ENCODE results near the gene CRELD1. TPM values are rescaled to one million over a fixed set of nuclear protein-coding genes. Genes with fewer than 3 reads are reported as not detected.

Gene CRELD1
- total and polyA plus RNA-seq, 4 experiments from 2014 or later = 17.3 to 58.2 (median 38.0) TPM

DNA sequence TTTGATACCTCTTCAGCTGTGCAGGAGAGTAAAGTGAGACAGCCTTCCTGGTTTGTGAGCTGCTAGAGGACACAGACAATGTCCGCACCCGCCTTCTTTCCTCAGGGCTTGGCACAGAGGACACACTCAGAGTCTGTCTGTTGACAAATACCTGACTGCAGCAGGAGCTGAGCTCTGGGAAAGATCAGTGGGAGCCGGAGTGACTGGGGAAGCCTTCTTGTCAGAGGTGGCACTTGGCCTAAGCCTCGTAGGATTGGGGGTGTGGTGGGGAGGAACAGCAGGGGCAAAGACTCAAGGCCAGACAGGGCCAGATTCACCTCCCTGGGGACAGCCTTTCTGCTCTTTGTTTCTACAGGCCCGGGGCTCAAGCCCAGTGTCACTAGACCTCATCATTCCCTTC is 20.0 kb upstream of the CRELD1 start:
- H3K27ac ChIP-seq (ENCODE audit: low read depth, low read length) = no peak overlapping the region
- intact Hi-C loops (cut with micrococcal nuclease) = loop anchor here (2.0 kb wide), 1 partner anchor 23 kb away; the partner anchor contains the start of gene JAGN1
- peaks cover 0 to 2% of the 10 kb centered on the region in 2 donors for H3K27me3 Mint-ChIP-seq
- no peaks in the 10 kb centered on the region for H3K36me3 Mint-ChIP-seq
- no peak overlapping the region for H3K4me3 ChIP-seq (ENCODE audit: low read length in 2 of 2)
- POLR2A ChIA-PET (ENCODE audit: partially characterized antibody) = interaction anchor here (0.6 to 6.5 kb wide), 7 partner anchors 11 to 335 kb away, joined by 3 to 53 read pairs (median 4); partner anchors contain the start of genes CRELD1, IL17RE, JAGN1 and TATDN2
- peaks cover 19 to 35% (median 27%) of the 10 kb centered on the region in 4 donors for H3K4me1 Mint-ChIP-seq
- H3K4me1 ChIP-seq (ENCODE audit: insufficient read depth, low read length) = peaks cover 41% of the 10 kb centered on the region
- no peak overlapping the region for H3K27ac Mint-ChIP-seq
- peak overlapping the region in 1 of 8 donors; percentile 49 for H3K4me3 Mint-ChIP-seq
- H3K9me3 Mint-ChIP-seq = no peaks in the 10 kb centered on the region
- H3K36me3 ChIP-seq (ENCODE audit: insufficient read depth, low read length) = no peaks in the 10 kb centered on the region
- no peaks in the 10 kb centered on the region for H3K27me3 ChIP-seq (ENCODE audit: insufficient read depth, low read length)
- no peak for DNase-seq
- H3K9me3 ChIP-seq (ENCODE audit: control insufficient read depth in 1 of 2, low read length in 2 of 2) = no peaks in the 10 kb centered on the region
- CTCF ChIA-PET (ENCODE audit: partially characterized antibody) = interaction anchor here (1.2 to 4.4 kb wide), 5 partner anchors 11 to 30 kb away, joined by 3 to 22 read pairs (median 6); partner anchors contain the start of genes CRELD1, IL17RE and JAGN1

DNA sequence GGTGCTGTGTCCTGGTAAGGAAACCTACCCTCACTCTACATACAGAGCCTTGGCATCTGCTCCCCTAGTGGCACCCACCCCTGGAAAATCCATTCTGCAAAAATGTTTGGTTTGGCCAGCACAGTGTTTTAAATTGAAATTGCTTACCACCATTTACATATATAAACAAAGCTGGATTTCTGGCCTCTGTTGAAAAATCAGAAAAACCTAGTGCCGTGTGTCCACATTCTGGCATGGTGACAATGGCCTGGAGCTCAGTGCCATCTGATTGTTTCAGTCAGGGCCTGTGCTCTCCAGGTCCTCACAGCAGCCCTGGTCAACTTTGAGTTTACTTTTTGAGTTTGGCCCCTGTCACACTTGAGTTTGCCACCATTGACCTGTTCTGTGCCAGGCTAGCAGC is 19.6 kb upstream of the CRELD1 start:
- Histone ChIP-seq H3K4me3 (ENCODE audit: low read length in 2 of 2) (no peak overlapping the region), H3K27ac (ENCODE audit: low read depth, low read length) (no peak overlapping the region), H3K9me3 (ENCODE audit: control insufficient read depth in 1 of 2, low read length in 2 of 2) (no peaks in the 10 kb centered on the region), H3K27me3 (ENCODE audit: insufficient read depth, low read length) (no peaks in the 10 kb centered on the region), H3K4me1 (ENCODE audit: insufficient read depth, low read length) (peaks cover 37% of the 10 kb centered on the region), H3K36me3 (ENCODE audit: insufficient read depth, low read length) (no peaks in the 10 kb centered on the region)
- CTCF ChIA-PET (ENCODE audit: partially characterized antibody) = interaction anchor here (1.2 to 4.4 kb wide), 5 partner anchors 12 to 30 kb away, joined by 3 to 22 read pairs (median 6); partner anchors contain the start of genes CRELD1, IL17RE and JAGN1
- POLR2A ChIA-PET (ENCODE audit: partially characterized antibody) = interaction anchor here (1.2 to 6.5 kb wide), 5 partner anchors 12 to 335 kb away, joined by 3 to 53 read pairs (median 12); partner anchors contain the start of genes CRELD1, IL17RE, JAGN1 and TATDN2
- intact Hi-C loops (cut with micrococcal nuclease) = loop anchor here (2.0 kb wide), 1 partner anchor 19 kb away; the partner anchor contains the start of gene CRELD1
- DNase-seq = no peak
- Mint-ChIP-seq H3K36me3 (no peaks in the 10 kb centered on the region), H3K9me3 (no peaks in the 10 kb centered on the region), H3K4me1 (peaks cover 19 to 32% (median 26%) of the 10 kb centered on the region in 4 donors), H3K27me3 (peaks cover 0 to 2% of the 10 kb centered on the region in 2 donors), H3K27ac (peak overlapping the region in 1 of 7 donors; percentile 24), H3K4me3 (peak overlapping the region in 3 of 8 donors; percentile 25 to 67 (median 45))

DNA sequence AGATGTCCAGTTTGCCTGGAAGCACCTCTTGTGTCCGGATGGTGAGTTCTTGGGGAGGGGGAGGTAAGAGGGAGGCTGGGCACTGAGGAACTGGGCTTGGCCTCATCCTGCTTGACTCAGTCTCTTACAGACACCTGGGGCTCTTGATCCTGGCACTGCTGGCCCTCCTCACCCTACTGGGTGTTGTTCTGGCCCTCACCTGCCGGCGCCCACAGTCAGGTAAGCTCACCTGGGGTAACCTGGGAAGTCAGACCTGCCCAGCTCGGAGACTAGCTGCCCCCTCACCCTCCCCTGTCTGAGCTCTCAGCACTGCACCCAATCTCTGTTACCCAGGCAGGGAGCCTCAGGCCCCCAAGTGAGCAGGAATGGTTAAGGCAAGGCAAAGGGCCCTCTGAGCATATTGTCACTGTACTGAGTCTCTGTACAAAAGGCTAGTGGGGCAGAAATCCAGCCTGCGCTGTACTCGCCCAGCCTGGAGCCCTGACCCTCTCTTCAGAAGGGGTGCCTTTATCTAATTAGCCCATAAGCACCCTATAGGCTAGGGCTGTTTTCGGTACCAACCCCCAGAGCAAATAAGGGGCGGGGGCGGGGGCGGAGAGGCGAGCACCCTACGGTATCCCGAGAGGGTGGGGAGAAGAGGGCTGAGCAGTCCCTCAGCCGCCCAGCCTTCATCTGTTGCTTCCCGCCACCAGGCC is 18.9 kb upstream of the CRELD1 start:
- peak overlapping the region in 1 of 2 donors; percentile 55 for H3K4me3 ChIP-seq (ENCODE audit: low read length in 2 of 2)
- no peak for DNase-seq

DNA sequence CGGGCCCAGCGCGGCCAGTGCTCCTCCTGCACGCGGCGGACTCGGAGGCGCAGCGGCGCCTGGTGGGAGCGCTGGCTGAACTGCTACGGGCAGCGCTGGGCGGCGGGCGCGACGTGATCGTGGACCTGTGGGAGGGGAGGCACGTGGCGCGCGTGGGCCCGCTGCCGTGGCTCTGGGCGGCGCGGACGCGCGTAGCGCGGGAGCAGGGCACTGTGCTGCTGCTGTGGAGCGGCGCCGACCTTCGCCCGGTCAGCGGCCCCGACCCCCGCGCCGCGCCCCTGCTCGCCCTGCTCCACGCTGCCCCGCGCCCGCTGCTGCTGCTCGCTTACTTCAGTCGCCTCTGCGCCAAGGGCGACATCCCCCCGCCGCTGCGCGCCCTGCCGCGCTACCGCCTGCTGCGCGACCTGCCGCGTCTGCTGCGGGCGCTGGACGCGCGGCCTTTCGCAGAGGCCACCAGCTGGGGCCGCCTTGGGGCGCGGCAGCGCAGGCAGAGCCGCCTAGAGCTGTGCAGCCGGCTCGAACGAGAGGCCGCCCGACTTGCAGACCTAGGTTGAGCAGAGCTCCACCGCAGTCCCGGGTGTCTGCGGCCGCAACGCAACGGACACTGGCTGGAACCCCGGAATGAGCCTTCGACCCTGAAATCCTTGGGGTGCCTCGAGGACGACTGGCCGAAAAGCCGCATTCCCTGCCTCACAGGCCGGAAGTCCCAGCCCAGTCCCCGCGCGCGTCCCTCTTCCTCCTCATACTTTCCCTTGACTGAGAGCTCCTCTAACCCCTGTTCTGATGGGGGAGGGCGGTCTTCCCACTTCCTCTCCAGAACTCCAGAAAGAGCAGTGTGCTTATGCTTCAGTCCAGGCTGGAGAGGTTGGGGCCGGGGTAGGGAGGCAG is 18.1 kb upstream of the CRELD1 start:
- intact Hi-C loops (cut with micrococcal nuclease) = loop anchor here (2.0 kb wide), 1 partner anchor 17 kb away; the partner anchor contains the start of gene CRELD1
- Histone ChIP-seq H3K27me3 (ENCODE audit: insufficient read depth, low read length) (no peaks in the 10 kb centered on the region), H3K4me3 (ENCODE audit: low read length in 2 of 2) (peak overlapping the region; percentile 36 to 55), H3K9me3 (ENCODE audit: control insufficient read depth in 1 of 2, low read length in 2 of 2) (no peaks in the 10 kb centered on the region), H3K36me3 (ENCODE audit: insufficient read depth, low read length) (no peaks in the 10 kb centered on the region), H3K4me1 (ENCODE audit: insufficient read depth, low read length) (peaks cover 30% of the 10 kb centered on the region), H3K27ac (ENCODE audit: low read depth, low read length) (no peak overlapping the region)
- peak in 1 of 5 donors; percentile 25 for DNase-seq
- H3K27ac Mint-ChIP-seq = peak overlapping the region in 1 of 7 donors; percentile 17
- ChIA-PET POLR2A (ENCODE audit: partially characterized antibody) (interaction anchor here (1.3 to 6.5 kb wide), 4 partner anchors 13 to 25 kb away, joined by 6 to 53 read pairs (median 18); partner anchors contain the start of genes CRELD1, IL17RE and JAGN1), CTCF (ENCODE audit: partially characterized antibody) (interaction anchor here (1.2 to 4.4 kb wide), 4 partner anchors 16 to 31 kb away, joined by 4 to 16 read pairs (median 5); partner anchors contain the start of gene JAGN1)
- no peaks in the 10 kb centered on the region for H3K9me3 Mint-ChIP-seq
- peaks cover 13 to 23% (median 17%) of the 10 kb centered on the region in 4 donors for H3K4me1 Mint-ChIP-seq
- H3K27me3 Mint-ChIP-seq = peaks cover 0 to 2% of the 10 kb centered on the region in 2 donors
- peak overlapping the region; percentile 62 to 85 (median 79) for H3K4me3 Mint-ChIP-seq
- H3K36me3 Mint-ChIP-seq = no peaks in the 10 kb centered on the region

More for the DNA sequence above, 18.9 kb upstream of the CRELD1 start:
- no peaks in the 10 kb centered on the region for H3K9me3 ChIP-seq (ENCODE audit: control insufficient read depth in 1 of 2, low read length in 2 of 2)
- ChIA-PET POLR2A (ENCODE audit: partially characterized antibody) (interaction anchor here (1.2 to 6.5 kb wide), 4 partner anchors 12 to 32 kb away, joined by 3 to 53 read pairs (median 18); partner anchors contain the start of genes CRELD1, IL17RE and JAGN1), CTCF (ENCODE audit: partially characterized antibody) (interaction anchor here (1.2 to 4.4 kb wide), 5 partner anchors 12 to 31 kb away, joined by 3 to 16 read pairs (median 4); partner anchors contain the start of genes IL17RE and JAGN1)
- no peak overlapping the region for H3K27ac Mint-ChIP-seq
- H3K4me1 ChIP-seq (ENCODE audit: insufficient read depth, low read length) = peaks cover 30% of the 10 kb centered on the region
- peaks cover 0 to 2% of the 10 kb centered on the region in 2 donors for H3K27me3 Mint-ChIP-seq
- H3K4me1 Mint-ChIP-seq = peaks cover 14 to 25% (median 19%) of the 10 kb centered on the region in 4 donors
- H3K36me3 Mint-ChIP-seq = no peaks in the 10 kb centered on the region
- H3K27ac ChIP-seq (ENCODE audit: low read depth, low read length) = no peak overlapping the region
- no peaks in the 10 kb centered on the region for H3K9me3 Mint-ChIP-seq
- peak overlapping the region in 7 of 8 donors; percentile 35 to 69 (median 57) for H3K4me3 Mint-ChIP-seq
- intact Hi-C loops (cut with micrococcal nuclease) = loop anchor here (2.0 kb wide), 1 partner anchor 18 kb away; the partner anchor contains the start of gene CRELD1
- no peaks in the 10 kb centered on the region for H3K36me3 ChIP-seq (ENCODE audit: insufficient read depth, low read length)
- no peaks in the 10 kb centered on the region for H3K27me3 ChIP-seq (ENCODE audit: insufficient read depth, low read length)

DNA sequence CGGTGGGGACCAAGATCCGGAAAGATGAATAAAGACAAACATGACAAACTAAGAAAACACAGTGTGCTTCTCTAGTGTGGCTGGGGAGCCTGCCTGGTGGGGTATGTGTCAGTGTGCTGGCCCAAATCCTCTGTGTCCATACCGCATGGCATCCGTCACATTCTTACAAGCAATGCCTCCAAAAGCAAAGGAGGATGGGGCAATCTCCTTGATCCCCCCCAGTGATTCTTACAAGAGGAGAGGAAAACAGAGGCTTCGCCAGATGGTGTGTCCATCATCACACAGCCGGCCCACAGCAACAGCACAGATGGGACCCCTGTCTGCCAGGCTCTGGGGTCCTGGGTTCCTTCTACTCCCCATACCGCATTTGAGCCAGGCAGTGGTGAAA is 17.3 kb upstream of the CRELD1 start:
- Histone ChIP-seq H3K36me3 (ENCODE audit: insufficient read depth, low read length) (no peaks in the 10 kb centered on the region), H3K9me3 (ENCODE audit: control insufficient read depth in 1 of 2, low read length in 2 of 2) (no peaks in the 10 kb centered on the region), H3K27ac (ENCODE audit: low read depth, low read length) (no peak overlapping the region), H3K4me1 (ENCODE audit: insufficient read depth, low read length) (peaks cover 29% of the 10 kb centered on the region), H3K4me3 (ENCODE audit: low read length in 2 of 2) (no peak overlapping the region), H3K27me3 (ENCODE audit: insufficient read depth, low read length) (no peaks in the 10 kb centered on the region)
- DNase-seq = no peak
- H3K9me3 Mint-ChIP-seq = no peaks in the 10 kb centered on the region
- peak overlapping the region in 2 of 7 donors; percentile 51 to 59 for H3K27ac Mint-ChIP-seq
- intact Hi-C loops (cut with micrococcal nuclease) = no loop called here
- H3K4me3 Mint-ChIP-seq = peak overlapping the region; percentile 64 to 85 (median 75)
- ChIA-PET CTCF (ENCODE audit: partially characterized antibody) (interaction anchor here (1.2 to 1.7 kb wide), 2 partner anchors 16 to 30 kb away, joined by 4 read pairs; no protein-coding TSS in a partner anchor), POLR2A (ENCODE audit: partially characterized antibody) (interaction anchor here (1.3 to 6.5 kb wide), 3 partner anchors 14 to 26 kb away, joined by 6 to 53 read pairs (median 12); partner anchors contain the start of genes CRELD1, IL17RE and JAGN1)
- H3K27me3 Mint-ChIP-seq = peaks cover 0 to 2% of the 10 kb centered on the region in 2 donors
- H3K4me1 Mint-ChIP-seq = peaks cover 13 to 20% (median 16%) of the 10 kb centered on the region in 4 donors
- H3K36me3 Mint-ChIP-seq = no peaks in the 10 kb centered on the region
